T-helper 1 cell treated with Interleukin-12 subunit alpha and Interleukin-12 subunit beta and Interleukin-4 antibody, amounts not matched to agents 30 ng/mL and 1 ng/mL, for 36 hours (primary cell): ENCODE results near the gene TEKT5. TPM values are rescaled to one million over a fixed set of nuclear protein-coding genes. Genes with fewer than 3 reads are reported as not detected.
"Not testable (repeated sequence)": the region's sequence is repeated elsewhere in the genome, so short reads cannot be mapped to it uniquely, and the experiment has no call there.

ENCODE experiments used
- intact Hi-C: fragments of 100-400 bp; cut with micrococcal nuclease; formaldehyde crosslinking; loops from one replicate; pipeline ENCODE4 v1.15.1; 2024
- total RNA-seq: library from RNA; stranded (reverse); gene quantifications from 2 replicates; pipeline ENCODE4 v1.2.3, GENCODE V29; 2022

The TEKT5 gene
- total RNA-seq, 1 donor from 2014 or later: not detected

DNA sequence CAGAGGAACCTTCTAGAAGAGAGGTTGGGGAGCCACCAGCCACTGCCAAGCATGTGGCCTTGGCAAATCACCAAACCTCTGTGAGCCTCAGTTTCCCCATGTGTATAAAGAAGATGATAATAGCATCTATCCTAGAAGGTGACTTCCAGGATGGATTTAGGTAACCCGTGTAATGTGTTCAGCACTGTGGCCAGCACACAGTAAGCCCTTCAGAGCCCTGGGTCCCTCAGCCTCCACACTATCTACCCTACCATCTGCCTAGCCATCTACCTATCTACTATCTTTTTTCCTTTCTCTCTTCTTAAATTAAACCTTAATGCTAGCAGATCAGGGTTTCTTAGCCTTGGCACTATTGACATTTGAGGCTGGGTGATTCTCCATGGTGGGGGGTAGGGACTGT, 33.0 kb downstream of the TEKT5 start:
- intact Hi-C loops: no loop called here

DNA sequence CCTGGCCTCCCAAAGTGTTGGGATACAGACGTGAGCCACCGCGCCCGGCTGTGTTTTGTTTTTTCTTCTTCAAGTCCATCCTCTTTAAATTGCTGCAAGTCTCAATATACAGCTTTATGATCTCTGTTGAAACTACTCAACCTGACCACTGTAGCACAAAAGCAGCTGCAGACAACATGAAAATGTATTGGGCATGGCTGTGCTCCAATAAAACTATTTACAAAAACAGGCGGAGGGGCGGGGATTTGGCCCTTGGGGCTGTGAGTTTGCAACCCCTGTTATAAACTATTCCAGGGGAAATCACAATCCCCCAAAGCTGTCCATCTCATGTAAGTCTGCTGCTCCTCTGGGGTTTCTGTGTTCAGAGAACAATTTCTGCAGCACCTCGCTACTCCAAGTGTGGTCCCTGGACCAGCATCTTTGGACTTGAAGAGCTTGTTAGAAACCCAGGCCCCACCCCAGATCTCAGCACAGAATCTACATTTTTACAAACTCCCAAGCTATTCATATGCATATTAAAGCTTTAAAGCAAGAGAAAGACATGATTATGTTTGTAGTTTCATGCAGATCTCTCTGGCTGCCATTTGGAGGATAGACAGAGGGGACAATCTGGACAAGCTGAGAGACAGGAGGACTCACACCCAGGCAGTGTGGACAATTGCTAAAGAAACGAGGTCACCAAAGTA, 33.6 kb downstream of the TEKT5 start:
- intact Hi-C loops: no loop called here

DNA sequence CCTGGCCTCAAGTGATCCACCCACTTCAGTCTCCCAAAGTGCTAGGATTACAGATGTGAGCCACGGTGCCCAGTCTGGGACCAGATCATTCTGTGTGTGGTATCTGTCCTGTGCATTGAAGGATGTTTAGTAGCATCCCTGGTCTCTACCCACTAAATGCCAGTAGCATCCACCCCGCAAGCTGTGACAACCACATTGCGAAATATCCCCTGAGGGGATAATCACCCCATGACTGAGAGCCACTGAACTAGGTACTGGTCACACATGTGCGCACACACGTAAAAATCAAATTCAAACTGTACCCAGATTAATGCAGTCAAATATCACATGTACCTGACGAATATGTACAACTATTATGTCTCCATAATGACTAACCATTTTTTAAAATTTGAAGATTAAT, 35.8 kb downstream of the TEKT5 start:
- intact Hi-C loops: no loop called here

DNA sequence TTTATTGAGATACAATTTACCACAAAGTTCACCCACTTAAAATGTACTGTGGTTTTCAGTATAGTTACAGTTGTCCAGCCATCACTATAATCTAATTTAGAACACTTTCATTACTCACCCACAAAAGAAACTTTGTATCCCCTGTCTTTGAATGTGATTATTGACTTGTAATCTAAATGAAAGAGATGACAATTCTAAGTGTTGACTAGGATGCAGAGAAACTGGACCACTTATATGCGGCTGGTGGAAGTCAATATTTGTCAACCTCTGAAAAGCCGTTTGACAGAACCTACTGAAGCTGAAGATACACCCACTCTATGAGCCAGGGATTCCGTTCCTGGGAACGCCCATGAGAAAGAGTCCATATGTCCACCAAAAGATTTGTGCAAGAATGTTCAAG, 36.8 kb downstream of the TEKT5 start:
- intact Hi-C loops: no loop called here

DNA sequence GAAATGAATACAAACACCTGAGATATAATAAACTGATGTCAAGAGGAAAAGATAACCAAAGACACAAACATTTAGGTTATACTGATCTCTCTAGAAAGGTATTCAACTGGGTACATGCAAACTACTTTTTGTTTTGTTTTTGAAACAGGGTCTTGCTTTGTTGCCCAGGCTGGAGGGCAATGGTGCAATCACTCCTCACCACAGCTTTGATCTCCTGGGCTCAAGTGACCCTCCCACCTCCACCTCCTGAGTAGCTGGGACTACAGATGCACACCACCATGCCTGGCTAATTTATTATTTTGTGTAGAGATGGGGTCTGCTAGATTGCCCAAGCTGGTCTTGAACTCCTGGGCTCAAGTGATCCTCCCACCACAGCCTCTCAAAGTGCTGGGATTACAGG, 38.1 kb downstream of the TEKT5 start:
- intact Hi-C loops: no loop called here

DNA sequence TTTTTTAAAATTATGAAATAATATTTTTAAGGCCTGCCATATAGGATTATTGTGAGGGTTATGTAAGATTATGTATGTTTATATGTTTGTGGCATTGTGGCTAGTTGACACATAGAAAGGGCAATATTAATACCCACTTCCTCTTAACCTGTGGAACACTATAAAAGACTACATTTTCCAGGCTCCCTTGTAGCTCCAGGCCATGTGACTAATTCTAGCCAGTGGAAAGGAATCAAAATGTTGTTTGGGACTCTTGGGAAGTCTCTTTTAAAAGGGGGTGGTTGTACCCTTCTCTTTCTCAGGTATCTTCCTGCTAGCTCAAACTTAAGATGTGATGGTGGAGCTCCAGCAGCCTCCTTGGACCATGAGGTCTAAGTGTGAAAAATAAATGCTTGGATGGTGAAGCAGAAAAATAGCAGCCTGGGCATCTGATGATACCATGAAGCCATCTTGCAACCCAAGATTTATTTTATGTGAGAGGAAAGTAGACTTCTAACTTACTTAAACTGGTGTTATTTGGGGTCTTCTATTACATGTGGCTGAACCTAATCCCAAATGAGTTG, 39.2 kb downstream of the TEKT5 start:
- intact Hi-C loops: no loop called here

DNA sequence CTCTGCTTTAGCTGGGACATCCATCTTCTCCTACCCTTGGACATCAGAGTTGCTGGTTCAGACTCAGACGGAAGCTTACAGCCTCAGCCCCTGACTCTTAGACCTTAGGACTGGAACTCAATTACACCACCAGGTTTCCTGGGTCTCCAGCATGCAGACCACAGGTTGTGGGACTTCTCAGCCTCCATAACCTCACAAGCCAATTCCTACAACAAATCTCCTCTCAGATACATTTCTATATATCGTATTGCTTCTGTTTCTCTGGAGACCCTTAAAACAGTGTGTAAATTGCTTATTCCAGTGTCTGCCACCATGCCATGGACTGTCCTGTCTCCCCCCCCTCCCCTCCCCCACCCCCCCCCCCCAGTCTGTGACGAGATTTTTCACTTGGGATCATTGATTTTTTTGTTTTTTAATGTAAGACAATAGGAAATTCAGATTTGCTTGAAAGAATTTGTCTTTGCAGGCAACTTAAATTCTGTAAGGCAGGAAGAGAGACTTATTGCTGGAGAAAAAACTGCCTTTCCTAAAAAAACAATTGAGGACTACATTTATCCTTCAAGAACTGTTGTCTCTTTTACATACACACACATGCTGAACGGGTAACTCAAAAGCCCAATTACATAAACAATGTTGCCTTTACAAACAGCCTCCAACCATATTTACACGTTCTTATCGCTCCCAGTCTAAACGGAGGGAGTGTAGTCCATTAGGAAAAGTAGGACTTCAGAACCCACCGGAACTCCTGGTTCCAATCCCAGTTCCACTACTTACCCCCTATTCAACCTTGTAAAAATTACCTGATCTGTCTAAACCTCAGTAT, 39.9 kb downstream of the TEKT5 start:
- intact Hi-C loops: no loop called here

DNA sequence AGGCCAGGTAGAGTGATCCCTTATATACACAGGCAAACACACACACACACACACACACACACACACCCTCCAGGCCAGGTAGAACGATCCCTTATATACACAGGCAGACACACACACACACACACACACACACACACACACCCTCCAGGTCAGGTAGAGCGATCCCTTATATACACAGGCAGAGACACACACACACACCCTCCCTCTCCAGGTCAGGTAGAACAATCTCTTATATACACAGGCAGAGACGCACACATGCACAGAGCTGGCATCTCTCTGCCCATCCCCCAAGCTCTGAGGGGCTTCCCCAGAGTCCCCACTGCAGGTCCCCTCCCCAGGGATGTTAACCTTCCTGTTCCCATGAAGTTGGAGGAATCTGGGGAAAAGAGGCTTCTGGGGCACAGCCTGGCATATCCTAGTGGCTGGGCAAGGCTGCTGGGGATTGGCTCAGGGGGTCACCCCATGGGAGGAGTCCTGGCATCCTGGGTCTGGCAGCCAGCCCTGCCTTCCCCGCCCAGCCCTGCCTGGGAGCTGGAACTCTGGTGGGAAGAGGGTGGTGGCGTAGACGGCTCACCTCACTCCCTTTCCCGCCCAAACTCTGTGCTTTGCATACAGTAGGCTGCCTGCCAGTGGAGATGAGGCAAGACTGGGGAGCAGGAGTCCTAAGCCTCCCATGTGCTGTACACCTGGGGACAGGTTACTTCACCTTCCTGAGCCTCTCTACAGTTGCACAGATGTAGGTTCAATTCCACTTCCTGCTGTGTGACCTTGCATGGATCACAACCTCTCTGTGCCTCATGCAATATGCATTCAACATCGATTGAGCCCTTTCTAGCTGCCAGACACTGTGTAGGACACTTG, 41.8 kb downstream of the TEKT5 start:
- intact Hi-C loops: no loop called here

DNA sequence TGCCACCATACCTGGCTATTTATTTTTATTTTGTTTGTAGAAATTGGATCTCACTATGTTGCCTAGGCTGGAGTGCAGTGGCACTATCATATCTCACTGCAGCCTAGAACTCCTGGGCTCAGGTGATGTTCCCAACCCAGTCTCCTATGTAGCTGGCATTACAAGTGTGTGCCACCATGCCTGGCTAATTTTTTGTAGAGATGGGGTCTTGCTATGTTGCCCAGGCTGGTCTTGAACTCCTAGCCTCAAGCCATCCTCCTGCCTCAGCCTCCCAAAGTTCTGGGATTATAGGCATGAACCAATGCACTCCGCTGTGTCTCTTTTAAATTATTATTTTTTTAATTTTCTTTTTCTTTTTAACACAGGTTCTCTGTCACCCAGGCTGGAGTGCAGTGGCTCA, 45.6 kb downstream of the TEKT5 start:
- intact Hi-C loops: not testable (repeated sequence)

DNA sequence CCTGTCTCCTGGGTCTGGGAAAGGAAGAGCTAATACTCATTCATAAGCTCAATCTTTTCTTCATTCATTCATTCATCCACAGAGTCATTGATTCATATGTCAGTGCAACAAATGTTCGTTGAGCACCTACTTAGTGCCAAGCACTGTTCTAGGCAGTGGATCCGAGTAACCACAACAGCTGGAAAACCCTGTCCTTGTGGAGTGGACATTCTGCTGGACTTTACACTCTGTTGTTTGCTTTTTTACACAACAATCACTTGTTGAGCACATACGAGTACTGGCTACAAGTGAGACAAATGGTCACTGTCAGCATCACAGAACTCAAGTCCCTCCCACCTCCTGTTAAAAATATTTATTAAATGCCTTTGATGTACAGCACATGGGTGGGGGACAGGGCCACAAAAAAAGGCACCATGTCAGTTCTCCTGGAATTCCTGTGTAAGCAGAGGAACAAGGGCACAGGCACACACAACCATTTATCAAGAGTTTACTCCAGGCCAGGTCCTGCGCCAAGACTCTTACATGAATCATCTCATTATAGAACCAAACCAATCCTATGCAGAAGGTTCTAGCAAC, 46.9 kb downstream of the TEKT5 start:
- intact Hi-C loops: no loop called here

DNA sequence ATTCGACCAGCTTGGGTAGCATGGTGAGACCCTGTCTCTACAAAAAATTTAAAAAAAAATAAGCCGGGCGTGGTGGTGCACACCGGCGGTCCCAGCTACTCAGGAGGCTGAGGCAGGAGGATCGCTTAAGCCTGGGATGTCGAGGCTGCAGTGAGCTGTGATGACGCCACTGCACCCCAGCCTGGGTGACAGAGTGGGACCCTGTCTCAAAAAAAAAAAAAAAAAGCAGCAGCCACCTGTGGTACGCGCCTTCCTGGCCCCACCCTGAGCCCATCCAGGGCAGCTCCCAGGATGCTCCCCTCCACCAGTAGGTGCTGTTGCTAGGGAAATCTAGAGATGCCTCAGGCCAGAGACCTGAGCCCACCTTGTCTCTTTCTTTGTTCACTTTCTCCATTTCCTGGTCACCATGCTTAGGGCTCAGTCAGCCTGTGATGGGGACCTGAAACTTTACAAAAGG, 47.4 kb downstream of the TEKT5 start:
- intact Hi-C loops: no loop called here

DNA sequence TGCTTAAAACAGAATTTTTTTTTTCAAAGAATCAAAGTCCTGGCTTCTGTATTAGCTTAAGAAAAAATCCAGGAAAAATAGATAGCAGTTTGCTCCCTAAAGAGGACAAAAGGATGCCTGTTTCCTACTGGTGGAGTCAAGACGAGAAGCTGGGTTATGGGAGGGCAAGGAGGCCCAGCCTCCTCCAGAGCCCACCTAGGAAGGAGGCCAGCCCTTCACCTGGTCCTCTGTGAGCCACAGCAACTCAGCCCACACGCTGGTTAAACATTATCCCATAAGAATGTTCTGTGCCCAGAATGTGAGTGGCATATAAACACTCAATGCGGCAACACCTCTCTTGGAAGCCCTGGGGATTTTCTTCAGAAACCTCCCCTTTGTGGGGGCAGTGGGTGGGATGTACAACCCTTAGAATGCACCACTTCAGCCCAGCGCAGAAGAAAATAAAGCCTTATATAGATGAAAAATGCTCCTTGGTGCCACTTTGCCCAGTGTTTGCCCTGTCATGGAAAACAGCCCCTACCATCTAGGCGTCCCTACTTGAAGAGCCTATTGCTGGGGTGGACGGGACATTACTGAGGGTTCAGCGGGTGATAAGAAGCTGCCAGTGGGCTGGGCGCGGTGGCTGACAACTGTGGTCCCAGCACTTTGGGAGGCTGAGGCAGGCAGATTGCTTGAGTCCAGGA, 48.0 kb downstream of the TEKT5 start:
- intact Hi-C loops: no loop called here

DNA sequence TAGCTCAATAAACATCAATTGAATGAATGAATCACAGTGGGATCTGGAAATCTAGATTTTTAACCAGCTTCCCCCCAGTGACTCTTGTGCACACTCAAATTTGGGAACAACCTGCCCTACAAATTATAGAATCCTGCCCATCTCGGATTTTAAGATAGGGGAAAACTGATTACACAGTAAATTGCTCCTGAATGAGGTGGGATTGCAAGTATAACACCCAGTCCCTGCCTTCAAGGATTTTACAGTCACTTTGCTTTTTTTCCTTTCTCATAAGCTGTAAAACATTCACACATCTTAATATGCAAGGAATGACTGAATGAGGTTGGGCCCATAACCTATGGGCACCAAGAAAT, 48.5 kb downstream of the TEKT5 start:
- intact Hi-C loops: no loop called here

DNA sequence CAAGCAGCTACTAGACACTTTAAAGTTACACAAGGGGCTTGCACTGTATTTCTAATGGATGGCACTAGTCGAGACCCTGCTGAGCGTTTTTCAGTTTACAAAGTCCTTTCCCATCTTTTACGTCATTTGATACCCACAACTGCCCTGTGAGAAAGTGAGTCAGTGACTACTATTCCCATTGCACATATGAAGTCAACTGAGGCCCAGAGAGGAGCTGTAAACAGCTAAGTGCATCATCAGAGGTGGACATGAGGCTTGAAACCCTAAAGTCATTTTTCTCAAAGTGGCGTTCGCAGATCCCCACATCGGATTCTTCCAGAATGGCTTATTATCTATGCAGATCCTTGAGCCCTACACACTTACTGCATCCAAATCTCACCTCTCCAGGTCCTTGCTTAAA, 50.6 kb downstream of the TEKT5 start:
- intact Hi-C loops: no loop called here

DNA sequence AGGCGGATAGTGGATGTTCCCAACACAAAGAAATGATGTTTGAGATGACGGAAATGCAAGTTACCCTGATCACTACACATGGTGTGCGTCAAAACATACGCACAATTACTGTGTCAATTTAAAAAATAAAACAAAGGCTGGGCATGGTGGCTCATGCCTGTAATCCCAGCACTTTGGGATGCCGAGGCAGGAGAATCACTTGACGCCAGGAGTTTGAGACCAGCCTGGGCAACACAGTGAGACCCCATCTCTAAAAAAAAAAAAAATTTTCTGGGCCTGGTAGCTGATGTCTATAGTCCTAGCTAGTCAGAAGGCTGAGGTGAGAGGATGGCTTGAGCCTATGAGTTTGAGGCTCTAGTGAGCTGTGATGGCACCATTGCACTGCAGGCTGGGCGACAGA, 51.8 kb downstream of the TEKT5 start:
- intact Hi-C loops: no loop called here

DNA sequence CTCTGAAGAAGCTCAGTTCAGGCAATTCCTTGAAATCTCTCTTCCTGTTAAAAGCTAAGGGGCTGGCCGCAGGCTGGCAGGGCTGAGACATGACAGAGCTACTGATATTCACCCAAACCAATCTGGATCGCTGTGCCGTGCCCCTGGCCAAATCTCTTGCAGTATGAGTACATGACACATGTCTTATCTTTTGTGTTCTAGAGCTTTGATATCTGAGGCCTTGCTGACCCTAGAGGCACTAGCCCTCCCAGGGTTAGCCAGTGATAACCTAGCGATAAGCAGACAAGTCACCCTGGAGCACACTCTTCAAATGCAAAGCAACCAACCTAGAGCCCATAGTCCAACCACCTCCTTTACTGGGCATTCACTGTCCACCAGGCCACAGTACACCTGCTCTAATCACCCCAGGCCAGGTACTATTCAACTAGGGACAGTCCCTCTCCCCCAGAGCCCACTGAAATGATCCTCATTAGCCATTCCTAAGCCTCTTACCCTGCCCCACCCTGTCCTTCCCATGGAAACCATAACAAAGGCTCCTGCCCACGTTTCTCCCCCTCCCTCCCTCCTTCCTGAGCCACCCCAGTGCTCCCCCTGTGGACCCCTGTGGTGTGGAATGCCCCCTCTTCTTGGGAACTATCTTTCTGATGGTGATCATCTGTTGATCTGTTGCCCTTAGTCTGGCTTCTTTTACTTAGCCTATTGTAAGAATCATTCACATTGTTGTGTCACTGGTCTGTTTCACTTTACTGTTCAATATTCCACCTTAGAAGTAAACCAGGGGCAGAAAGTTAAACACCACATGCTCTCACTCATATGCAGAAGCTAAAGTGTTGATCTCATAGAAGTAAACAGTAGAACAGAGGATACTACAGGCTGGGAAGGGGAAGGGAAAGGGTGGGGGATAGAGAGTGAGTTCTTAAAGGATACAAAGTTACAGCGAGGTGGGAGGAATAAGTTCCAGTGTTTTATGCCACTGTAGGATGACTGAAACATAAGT, 52.5 kb downstream of the TEKT5 start:
- intact Hi-C loops: no loop called here

DNA sequence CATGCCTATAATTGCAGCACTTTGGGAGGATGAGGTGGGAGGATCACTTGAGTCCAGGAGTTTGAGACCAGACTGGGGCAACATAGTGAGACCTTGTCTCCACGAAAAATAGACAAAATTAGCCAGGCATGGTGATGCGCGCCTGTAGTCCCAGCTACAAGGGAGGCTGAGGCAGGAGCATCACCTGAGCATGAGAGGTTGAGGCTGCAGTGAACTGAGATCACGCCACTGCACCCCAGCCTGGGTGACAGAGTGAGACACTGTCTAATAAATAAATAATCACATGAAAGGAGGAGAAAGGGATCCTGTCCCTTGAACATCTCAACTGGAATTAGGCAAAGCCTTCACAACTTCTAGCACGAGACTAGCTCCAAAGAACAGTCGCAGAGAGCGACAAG, 53.2 kb downstream of the TEKT5 start:
- intact Hi-C loops: no loop called here

DNA sequence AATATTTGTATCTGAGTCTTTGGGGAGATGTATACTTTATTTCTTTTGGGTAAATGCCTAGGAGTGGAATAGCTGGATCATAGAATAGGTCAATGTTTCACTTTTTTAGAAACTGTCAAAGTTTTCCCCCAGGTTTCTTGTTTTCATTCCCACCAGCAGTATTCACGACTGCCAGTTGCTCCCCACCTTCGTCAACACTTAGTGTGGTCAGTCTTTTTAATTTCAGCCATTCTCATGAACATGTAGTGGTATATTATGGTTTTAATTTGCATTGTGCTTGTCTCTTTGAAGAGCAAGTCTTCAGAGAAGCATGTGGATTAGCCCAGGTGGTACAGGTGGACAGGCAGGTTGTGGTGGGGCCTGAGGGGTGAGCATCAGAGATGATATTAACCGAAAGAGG, 53.8 kb downstream of the TEKT5 start:
- intact Hi-C loops: no loop called here

DNA sequence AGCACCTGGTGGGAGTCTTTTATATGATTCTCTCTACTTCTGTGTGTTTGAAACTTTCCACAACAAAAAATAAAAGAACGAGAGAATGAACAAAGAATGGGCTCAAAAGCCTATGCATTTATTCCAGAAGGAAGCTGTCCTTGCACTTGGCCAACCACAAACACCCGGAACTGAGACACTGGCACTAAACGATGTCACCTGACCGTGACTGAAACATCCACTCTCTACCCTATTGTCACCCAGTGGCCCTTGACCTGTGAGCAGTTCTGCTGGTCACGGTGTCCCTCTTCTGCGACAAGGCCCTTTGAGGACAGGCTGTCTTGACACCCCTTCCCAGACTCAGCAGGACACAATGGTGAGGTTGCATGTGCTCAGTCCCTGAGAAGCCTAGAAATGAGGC, 56.6 kb downstream of the TEKT5 start:
- intact Hi-C loops: no loop called here
